GM10248 (cell line): ENCODE results near the gene SLC22A24.

Experiments used
- CTCF ChIA-PET: fragments of 300-600 bp; sonication (Branson Sonifier 250); formaldehyde crosslinking; extraction: SDS; loops from one replicate; lab custom pipeline; 2021; ENCODE audit warnings: antibody characterized with exemption; lab: Yijun Ruan, JAX
- POLR2A ChIA-PET: fragments of 350-650 bp; sonication (Branson Sonifier 250); formaldehyde crosslinking; extraction: SDS; loops from one replicate; lab custom pipeline; 2020; ENCODE audit warnings: antibody characterized with exemption; lab: Yijun Ruan, JAX
- DNase-seq: peaks from one replicate; pipeline ENCODE4 v3.0.0; 2012; ENCODE audit errors: extremely low spot score
- TF ChIP-seq, protein P1 (sequence below): IDR thresholded peaks from 2 replicates; pipeline ENCODE4 v1.5.1; 2012; ENCODE audit warnings: mild to moderate bottlenecking, low read depth; ENCODE audit errors: extremely low read depth, missing control alignments, control extremely low read depth

SLC22A24 gene, protein sequence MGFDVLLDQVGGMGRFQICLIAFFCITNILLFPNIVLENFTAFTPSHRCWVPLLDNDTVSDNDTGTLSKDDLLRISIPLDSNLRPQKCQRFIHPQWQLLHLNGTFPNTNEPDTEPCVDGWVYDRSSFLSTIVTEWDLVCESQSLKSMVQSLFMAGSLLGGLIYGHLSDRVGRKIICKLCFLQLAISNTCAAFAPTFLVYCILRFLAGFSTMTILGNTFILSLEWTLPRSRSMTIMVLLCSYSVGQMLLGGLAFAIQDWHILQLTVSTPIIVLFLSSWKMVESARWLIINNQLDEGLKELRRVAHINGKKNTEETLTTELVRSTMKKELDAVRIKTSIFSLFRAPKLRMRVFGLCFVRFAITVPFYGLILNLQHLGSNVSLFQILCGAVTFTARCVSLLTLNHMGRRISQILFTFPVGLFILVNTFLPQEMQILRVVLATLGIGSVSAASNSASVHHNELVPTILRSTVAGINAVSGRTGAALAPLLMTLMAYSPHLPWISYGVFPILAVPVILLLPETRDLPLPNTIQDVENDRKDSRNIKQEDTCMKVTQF

DNA sequence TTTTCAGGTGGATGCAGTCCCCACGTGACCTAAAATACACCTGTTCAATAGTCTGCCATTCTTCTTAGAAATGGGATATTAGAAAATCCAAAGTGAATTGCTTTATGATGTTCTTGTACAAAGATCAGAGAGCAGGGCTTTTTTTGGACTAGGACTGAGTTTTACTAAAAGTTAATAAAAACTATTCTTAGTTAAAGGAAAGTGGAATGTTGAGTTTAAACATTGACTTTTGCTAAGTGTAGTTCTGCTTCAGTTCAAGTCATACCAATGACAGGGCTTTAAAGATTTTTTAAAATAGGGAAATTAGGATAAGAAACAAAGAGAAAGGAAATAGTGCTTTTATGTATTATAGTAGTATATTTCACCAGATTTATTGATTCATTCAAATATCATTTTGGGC lies at the start of gene SLC22A24:
Gene SLC22A24, minus strand, starts transcription at position 101 of the 400 bp plus-strand sequence. CDS start 442 bp downstream, outside the sequence.
- POLR2A ChIA-PET, result no interaction called here
- CTCF ChIA-PET, result interaction anchor here (1.0 kb wide), 1 partner anchor 9 kb away, joined by 3 read pairs; no protein-coding TSS in a partner anchor
- no peak for DNase-seq
- TF ChIP-seq, protein P1, sequence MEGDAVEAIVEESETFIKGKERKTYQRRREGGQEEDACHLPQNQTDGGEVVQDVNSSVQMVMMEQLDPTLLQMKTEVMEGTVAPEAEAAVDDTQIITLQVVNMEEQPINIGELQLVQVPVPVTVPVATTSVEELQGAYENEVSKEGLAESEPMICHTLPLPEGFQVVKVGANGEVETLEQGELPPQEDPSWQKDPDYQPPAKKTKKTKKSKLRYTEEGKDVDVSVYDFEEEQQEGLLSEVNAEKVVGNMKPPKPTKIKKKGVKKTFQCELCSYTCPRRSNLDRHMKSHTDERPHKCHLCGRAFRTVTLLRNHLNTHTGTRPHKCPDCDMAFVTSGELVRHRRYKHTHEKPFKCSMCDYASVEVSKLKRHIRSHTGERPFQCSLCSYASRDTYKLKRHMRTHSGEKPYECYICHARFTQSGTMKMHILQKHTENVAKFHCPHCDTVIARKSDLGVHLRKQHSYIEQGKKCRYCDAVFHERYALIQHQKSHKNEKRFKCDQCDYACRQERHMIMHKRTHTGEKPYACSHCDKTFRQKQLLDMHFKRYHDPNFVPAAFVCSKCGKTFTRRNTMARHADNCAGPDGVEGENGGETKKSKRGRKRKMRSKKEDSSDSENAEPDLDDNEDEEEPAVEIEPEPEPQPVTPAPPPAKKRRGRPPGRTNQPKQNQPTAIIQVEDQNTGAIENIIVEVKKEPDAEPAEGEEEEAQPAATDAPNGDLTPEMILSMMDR, result no peak

DNA sequence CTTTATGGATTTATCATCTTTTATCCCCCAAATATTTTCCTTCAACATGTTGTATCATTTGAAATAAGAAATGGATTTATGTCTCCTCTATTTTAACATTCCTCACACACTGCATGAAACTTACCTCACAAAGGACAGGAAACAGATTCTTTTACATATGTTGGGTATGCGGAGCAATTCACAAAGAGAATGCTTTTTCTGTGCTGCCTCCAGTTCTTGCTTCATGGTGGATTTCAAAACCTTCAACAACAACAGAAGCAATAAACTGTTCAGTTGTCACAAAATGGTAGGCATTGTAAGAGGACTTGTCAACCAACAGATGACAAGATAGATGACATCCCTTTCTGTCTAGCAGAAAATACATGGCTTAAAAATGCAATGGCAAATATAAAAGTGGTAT lies 36.5 kb upstream of the SLC22A24 start:
- no peak for DNase-seq
- TF ChIP-seq, protein P1, result no peak
- ChIA-PET CTCF (no interaction called here), POLR2A (no interaction called here)

DNA sequence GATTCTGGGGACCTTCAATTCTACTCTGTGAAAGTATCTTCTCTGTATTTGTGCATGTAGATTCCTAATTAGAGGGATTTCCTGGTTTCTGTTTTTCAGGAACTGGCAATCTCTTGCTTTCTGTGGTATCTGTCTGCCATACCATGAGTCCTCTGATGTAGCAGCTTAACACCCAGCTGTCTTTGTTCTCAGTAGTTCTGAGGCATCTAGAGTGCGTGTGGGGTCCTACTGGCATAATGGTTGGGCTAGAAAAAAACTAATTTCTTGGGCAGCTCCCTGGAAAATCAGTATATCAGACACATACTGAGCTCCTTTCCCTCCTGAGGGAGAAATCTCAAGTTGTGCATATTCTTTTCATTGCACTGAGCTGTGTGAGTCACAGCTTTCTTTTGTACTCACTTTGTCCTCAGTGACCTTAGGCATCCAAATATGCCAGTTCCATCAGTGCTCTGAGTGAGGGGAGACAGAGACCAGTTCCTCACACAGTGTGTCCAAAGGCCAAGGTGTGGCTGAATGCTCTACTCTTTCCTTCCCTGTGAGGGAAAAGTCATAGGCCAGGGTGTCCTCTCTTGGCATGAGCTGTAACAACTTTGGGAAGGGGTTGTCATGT lies 35.5 kb upstream of the SLC22A24 start:
- CTCF ChIA-PET, result no interaction called here

DNA sequence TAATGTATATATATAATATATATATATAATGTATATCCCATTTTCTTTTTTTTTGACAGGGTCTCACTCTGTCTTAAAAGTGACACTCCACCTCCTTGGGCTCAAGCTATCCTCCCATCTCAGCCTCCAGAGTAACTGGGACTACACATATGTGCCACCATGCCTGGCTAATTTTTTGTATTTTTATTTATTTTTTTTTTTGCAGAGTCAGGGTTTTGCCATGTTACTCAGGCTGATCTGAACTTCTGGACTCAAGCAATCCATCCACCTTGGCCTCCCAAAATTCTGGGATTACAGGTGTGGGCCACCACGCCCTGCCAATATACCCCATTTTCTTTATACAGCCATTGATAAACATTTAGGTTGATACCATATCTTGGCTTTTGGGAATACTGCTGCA lies 33.9 kb upstream of the SLC22A24 start:
- POLR2A ChIA-PET, result no interaction called here
- TF ChIP-seq, protein P1, result no peak
- DNase-seq, result no peak
- CTCF ChIA-PET, result no interaction called here

More for the DNA sequence above, 35.5 kb upstream of the SLC22A24 start:
- TF ChIP-seq, protein P1, result no peak
- POLR2A ChIA-PET, result no interaction called here
- DNase-seq, result no peak

DNA sequence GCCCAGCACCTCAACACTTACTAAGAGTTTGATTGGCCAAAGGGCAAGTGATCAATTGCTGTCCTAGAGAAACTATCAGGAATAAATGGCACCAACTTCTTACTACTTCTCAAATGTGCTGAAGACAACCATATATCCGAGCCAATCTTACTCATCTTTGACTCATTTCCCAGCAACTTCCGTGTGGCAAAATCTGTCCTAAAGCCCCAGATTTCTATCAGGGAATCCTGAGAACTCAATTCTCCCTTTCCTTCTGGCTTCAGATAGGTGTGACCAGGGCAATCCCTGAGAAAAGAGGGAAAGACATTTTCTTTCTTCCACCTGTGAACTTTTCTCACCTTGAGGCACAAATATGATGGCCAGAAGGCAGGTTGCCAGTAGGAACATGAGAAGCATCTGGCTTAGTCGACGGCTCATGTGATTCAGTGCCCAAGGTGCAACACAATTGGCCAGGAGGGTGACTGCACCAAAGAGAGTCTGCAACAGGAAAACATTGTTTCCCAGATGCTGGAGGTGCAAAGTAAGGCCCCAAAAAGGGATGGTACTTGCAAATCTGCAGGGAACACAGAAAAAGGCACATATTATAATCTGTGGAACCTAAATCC lies 21.8 kb upstream of the SLC22A24 start:
- TF ChIP-seq, protein P1, result no peak
- ChIA-PET CTCF (no interaction called here), POLR2A (no interaction called here)
- DNase-seq, result no peak

DNA sequence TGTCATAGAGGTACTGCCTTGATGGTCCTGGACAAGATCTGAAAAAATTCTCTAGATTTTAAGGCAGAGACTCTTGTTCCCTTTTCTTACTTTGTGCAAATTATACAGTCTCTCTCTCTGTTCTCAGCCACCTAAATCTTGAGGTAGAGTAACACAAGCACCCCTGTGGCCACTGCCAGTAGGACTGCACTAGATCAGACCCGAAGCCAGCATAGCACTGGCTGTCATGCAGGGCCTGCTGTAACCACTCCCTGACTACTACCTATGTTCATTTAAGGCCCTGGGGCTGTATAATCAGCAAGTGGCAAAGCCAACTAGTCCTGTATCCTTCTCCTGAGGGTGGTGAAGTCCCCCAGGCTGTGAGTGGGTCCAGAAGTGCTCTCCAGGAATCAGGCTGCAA lies 11.8 kb upstream of the SLC22A24 start:
- POLR2A ChIA-PET, result no interaction called here
- CTCF ChIA-PET, result no interaction called here
- TF ChIP-seq, protein P1, result no peak
- no peak for DNase-seq
